HepG2 (cell line): ENCODE measurements around the gene SCART1.

Source experiments
- ARNT ChIP-seq: fragments of 450-650 bp; IDR thresholded peaks from 2 replicates; pipeline ENCODE4 v1.6.1; 2017
- EP300 ChIP-seq, 3 experiments: sonication (generic) in 1 of 3; formaldehyde crosslinking in 1 of 3; IDR thresholded peaks; 2 replicates each; pipeline versions ENCODE4 v1.5.1 to v1.6.1; 2011 to 2020; ENCODE audit warnings: low read depth in 2 of 3, low read length in 2 of 3, borderline replicate concordance in 1 of 3, improper control_type of control experiment in 1 of 3, mild to moderate bottlenecking in 1 of 3, missing genetic modification reagents in 1 of 3, moderate library complexity in 1 of 3
- ZNF776 ChIP-seq: sonication (generic); formaldehyde crosslinking; IDR thresholded peaks from 2 replicates; pipeline ENCODE4 v1.4.0; 2020; ENCODE audit warnings: mild to moderate bottlenecking, missing genetic modification reagents
- TF ChIP-seq, protein P1 (sequence below): sonication (generic); formaldehyde crosslinking; IDR thresholded peaks from 2 replicates; pipeline ENCODE4 v1.4.0; 2020; ENCODE audit warnings: missing genetic modification reagents
- TF ChIP-seq, protein P2 (sequence below): sonication (generic); formaldehyde crosslinking; IDR thresholded peaks from 2 replicates; pipeline ENCODE4 v1.5.0; 2020; ENCODE audit warnings: mild to moderate bottlenecking, missing genetic modification reagents
- TF ChIP-seq, protein P3 (sequence below): sonication (generic); formaldehyde crosslinking; IDR thresholded peaks from 2 replicates; pipeline ENCODE4 v1.4.0; 2020; ENCODE audit warnings: missing genetic modification reagents, borderline replicate concordance
- TF ChIP-seq, protein P4 (sequence below): sonication (generic); formaldehyde crosslinking; IDR thresholded peaks from 2 replicates; pipeline ENCODE4 v1.4.0; 2020; ENCODE audit warnings: missing genetic modification reagents

DNA sequence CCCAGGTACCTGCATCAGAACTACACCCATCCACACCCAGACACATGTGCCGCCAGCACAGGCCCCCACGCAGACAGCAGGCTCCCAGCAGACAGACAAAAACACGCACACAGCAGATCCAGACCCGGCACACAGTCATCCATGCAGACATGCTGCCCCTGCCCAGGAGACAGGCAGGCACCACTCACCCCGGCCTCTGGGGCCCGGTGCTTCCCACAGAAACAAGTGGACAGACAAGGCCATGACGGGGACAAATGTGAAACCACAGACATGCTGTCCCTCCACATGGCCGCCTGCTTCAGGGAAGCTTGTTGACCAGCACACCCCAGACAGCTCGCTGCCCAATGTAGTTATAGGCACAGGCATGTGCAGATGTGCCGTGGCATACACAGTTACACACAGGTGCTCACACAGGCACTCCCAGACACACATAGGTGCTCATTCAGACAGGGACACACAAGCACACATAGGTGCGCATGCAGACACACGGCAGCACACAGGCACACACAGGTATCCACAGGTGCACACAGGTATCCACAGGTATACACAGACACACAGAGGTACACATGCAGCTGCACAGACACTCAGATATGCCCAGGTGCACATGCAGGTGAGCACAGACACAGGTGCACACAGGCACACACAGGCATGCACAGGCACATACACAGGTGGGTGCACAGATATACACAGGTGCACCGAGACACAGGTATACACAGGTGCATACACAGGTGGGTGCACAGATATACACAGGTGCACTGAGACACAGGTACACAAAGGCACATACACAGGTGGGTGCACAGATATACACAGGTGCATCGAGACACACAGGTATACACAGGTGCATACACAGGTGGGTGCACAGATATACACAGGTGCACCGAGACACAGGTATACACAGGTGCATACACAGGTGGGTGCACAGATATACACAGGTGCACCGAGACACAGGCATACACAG is 10.5 kb upstream of the SCART1 start:
- no peak for TF ChIP-seq ZNF776 (CRISPR knock-in tag)
- TF ChIP-seq, protein P1, sequence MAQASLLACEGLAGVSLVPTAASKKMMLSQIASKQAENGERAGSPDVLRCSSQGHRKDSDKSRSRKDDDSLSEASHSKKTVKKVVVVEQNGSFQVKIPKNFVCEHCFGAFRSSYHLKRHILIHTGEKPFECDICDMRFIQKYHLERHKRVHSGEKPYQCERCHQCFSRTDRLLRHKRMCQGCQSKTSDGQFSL (CRISPR knock-in tag): no peak
- TF ChIP-seq ARNT: no peak
- no peak for TF ChIP-seq EP300 (IDR thresholded peaks at IDR 0.05; ENCODE audit: low read depth in 2 of 2, low read length in 2 of 2)
- no peak for TF ChIP-seq EP300 (CRISPR knock-in tag; IDR thresholded peaks at IDR 0.05; ENCODE audit: borderline replicate concordance)
- TF ChIP-seq, protein P2, sequence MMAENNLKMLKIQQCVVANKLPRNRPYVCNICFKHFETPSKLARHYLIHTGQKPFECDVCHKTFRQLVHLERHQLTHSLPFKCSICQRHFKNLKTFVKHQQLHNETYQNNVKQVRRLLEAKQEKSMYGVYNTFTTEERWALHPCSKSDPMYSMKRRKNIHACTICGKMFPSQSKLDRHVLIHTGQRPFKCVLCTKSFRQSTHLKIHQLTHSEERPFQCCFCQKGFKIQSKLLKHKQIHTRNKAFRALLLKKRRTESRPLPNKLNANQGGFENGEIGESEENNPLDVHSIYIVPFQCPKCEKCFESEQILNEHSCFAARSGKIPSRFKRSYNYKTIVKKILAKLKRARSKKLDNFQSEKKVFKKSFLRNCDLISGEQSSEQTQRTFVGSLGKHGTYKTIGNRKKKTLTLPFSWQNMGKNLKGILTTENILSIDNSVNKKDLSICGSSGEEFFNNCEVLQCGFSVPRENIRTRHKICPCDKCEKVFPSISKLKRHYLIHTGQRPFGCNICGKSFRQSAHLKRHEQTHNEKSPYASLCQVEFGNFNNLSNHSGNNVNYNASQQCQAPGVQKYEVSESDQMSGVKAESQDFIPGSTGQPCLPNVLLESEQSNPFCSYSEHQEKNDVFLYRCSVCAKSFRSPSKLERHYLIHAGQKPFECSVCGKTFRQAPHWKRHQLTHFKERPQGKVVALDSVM (CRISPR knock-in tag): no peak
- TF ChIP-seq, protein P3, sequence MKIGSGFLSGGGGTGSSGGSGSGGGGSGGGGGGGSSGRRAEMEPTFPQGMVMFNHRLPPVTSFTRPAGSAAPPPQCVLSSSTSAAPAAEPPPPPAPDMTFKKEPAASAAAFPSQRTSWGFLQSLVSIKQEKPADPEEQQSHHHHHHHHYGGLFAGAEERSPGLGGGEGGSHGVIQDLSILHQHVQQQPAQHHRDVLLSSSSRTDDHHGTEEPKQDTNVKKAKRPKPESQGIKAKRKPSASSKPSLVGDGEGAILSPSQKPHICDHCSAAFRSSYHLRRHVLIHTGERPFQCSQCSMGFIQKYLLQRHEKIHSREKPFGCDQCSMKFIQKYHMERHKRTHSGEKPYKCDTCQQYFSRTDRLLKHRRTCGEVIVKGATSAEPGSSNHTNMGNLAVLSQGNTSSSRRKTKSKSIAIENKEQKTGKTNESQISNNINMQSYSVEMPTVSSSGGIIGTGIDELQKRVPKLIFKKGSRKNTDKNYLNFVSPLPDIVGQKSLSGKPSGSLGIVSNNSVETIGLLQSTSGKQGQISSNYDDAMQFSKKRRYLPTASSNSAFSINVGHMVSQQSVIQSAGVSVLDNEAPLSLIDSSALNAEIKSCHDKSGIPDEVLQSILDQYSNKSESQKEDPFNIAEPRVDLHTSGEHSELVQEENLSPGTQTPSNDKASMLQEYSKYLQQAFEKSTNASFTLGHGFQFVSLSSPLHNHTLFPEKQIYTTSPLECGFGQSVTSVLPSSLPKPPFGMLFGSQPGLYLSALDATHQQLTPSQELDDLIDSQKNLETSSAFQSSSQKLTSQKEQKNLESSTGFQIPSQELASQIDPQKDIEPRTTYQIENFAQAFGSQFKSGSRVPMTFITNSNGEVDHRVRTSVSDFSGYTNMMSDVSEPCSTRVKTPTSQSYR (CRISPR knock-in tag): no peak
- TF ChIP-seq, protein P4, sequence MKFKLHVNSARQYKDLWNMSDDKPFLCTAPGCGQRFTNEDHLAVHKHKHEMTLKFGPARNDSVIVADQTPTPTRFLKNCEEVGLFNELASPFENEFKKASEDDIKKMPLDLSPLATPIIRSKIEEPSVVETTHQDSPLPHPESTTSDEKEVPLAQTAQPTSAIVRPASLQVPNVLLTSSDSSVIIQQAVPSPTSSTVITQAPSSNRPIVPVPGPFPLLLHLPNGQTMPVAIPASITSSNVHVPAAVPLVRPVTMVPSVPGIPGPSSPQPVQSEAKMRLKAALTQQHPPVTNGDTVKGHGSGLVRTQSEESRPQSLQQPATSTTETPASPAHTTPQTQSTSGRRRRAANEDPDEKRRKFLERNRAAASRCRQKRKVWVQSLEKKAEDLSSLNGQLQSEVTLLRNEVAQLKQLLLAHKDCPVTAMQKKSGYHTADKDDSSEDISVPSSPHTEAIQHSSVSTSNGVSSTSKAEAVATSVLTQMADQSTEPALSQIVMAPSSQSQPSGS (CRISPR knock-in tag): no peak
